Hippocampal formation (tissue), 2 donors: Measurements from ENCODE around the gene CDH22.

Experiments used
- DNase-seq, 2 donors: peaks; one replicate each; lab custom pipeline; 2025; lab: John Stamatoyannopoulos, UW

Gene CDH22

GRCh38 chr20:46242390-46242789 is 65.9 kb downstream of the CDH22 start:
- no peak for DNase-seq

- DNase-seq: no peak
Measured at GRCh38 chr20:46240881-46241280, 67.4 kb downstream of the CDH22 start.

- DNase-seq: no peak
Measured at GRCh38 chr20:46240065-46240464, 68.2 kb downstream of the CDH22 start.

GRCh38 chr20:46237736-46238135 is 70.6 kb downstream of the CDH22 start:
- no peak for DNase-seq

DNA sequence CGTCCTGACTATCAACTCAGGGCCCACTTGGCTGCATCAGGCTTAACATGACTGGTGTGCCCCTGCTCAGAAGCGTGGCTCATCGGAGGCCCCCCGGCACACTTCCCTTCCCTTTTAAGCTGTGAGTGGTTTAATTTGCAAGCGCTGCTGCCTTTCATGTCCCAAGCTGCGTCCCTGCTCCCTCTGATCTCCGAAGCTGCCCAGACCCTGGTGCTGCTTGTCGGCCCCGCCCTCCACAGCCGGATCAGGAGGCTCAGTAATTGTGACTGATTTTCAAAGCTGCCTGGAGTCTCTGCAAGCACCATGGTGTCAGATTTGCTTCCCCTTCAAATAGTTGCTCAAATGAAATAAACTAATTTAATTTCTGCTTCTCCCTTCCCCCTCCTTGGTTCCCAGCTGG is 71.1 kb downstream of the CDH22 start:
- DNase-seq: no peak

- DNase-seq: no peak
Measured at GRCh38 chr20:46235077-46235476, 73.2 kb downstream of the CDH22 start.

GRCh38 chr20:46233701-46234100 is 74.6 kb downstream of the CDH22 start:
- no peak for DNase-seq

DNA sequence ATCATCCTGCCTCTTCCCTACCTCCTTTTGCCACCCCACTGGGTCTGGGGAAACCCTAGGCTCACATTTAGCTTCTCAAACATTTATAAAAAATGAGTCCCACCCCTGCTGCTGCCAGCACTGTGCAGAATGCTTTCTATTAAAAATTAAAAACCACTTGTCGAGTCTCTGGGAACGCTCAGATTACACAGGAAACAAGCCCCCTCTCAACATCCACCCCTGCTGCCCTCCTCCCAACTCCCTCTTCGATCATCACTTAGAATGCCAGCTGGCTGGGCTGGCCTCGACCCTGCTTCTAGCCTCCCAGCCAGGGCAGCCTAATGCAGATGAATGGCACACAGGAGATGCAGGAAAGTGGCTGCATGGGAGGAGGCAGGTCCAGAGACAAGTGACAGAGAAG is 75.8 kb downstream of the CDH22 start:
- no peak for DNase-seq

DNA sequence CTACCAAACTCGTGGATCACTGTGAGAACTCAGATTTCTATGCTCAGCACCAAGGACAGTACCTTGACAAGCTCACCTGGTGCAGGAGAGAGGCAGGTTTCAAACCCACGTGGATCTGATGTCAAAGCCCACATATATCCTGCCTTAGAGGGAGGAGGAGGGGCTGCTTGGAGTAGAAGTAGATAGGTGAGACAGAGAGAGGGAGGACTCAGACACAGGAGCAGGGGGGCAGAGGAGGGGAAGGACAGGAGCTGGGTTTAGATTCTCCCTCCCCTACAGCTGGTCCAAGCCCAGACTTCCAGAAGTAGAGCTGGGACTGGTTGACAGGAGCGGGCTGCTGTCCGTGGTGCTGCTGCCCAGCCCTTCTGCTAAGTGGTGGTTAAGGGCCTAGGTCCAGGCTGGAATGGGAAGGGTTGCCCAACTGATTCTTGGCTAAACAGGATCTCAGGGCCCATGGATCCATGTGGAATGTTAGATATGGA is 77.5 kb downstream of the CDH22 start:
- DNase-seq: no peak

DNA sequence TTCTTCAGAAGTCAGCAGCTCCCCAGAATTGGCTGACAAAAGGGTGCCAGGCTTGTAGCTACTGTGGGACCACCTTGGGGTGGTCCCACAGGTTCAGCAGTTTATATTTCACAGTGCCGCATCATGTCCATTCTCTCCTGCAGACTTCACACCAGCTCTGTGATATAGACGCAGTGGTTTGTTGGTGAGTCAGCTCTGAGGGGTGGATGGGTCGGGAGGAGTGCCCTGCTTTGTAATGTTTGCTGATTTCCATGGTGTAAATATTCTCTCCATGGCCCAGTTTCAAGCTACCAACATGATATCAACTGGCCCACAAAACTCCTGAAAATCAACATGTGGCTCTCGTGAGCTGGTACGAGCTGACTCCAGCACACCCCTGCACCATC is 78.2 kb downstream of the CDH22 start:
- no peak for DNase-seq

- no peak for DNase-seq
Measured at GRCh38 chr20:46229478-46230105, 78.7 kb downstream of the CDH22 start.

DNA sequence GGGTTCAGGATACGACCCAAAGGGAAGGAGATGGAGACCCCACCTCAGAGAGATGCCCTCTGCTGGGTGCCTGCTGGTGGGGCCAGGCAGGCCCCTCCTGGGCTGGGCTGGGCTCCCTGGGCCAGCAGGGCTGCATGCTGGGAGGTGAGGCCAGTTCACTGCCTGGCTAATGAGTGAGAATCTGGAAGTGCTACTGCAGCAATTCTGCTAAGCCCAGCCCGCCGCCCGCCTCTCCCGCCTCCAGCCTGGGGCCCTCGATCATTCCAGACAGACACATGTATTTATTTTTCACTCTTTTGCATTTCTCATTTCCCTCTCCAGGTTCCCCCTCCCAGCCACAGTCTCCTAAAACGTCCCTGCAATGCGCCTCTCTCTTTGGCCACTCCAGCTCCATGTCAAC is 79.6 kb downstream of the CDH22 start:
- no peak for DNase-seq

DNA sequence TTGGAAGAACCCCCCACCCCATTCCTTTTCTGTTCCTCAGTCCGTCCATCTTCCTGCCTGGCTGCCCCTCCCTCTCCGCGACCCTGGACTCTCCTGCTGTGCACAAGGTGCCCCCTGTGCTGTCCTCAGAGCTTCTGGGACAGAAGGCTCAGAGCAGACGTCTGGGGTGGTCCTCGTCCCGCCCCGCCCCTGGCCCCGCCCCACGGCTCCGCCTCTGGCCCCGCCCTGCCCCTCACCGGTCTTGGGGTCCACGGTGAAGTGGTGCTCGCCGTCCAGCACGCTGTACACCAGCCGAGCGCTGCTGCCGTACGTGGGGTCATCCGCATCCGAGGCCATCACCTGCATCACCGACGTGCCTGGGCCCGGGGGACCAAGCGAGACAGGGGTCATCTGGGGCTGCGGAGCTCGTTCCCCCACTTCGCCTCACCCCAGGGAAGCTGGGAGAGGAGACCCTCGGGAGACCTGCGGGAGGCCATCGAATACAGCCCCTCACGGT is 81.0 kb downstream of the CDH22 start:
- DNase-seq: no peak

DNA sequence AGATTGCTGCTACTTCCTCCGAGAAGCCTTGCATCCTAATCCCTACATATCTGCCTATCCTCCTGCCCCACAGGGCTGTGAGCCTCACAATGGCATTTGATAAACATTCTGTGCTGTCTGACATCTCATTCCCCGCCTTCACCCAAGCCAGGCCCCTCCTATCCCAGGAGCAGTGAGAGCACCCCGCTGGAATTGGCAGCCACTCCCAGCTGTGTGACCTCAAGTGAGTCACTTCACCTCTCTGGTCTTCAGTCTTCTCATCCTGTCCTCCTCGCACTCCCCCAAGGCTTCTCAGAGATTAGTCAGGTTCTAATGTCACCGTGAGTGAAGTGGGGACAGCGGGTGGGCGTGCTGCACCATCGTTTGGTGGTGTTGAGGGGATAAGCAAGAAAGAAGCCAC is 81.7 kb downstream of the CDH22 start:
- no peak for DNase-seq

DNA sequence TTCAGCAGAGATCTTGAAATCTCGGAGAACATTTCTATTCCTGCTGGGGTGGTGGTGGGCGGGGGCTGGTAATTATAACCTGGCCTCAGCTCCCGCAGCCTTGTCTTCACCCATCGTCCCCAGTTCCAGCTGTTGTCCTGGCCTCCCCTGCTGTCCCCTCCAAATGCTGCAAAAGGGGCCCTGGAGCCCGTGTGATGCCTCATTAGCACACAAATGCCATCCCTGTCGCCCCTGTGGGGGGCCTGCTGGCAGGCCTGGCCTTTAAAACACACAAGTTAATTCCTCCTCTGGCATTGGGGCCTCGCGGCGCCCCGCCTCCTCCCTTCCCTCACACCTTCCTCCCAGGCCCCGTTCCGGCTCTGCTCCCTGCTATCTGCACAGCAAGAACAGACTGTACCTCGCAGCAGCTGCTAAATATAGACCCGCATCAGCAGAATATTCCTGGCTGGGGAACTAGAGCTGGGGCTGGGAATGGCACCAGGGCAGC is 85.7 kb downstream of the CDH22 start:
- peak in 1 of 2 donors; percentile 18 for DNase-seq

DNA sequence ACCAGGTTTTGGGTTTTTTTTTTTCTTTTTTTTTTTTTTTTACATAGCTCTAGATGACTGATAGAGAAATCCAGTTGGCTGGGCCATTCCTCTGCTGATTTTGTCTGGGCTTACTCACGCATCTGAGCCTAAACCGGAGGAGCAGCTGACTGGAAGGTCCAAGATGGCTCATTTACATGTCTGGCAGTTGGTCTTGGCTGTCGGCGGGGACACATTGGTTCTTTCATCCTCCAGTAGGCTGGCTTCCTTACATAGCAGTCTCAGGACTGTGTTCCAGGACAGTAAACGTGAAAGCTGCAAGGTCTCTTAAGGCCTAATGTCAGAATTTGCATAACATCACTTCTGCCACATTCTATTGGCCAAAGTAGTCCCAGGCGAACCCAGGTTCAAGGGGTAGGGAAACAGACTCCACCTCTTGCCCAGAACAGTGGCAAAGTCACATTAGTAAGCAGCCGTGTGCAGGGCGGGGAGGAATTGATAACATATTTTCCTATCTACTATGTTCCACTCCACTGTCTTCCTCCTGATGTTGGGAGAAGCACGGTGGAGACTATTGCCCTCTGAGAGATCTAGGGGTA is 87.0 kb downstream of the CDH22 start:
- peak in 1 of 2 donors; percentile 47 for DNase-seq

GRCh38 chr20:46220455-46221207 is 87.7 kb downstream of the CDH22 start:
- peak in 1 of 2 donors; percentile 24 for DNase-seq

DNA sequence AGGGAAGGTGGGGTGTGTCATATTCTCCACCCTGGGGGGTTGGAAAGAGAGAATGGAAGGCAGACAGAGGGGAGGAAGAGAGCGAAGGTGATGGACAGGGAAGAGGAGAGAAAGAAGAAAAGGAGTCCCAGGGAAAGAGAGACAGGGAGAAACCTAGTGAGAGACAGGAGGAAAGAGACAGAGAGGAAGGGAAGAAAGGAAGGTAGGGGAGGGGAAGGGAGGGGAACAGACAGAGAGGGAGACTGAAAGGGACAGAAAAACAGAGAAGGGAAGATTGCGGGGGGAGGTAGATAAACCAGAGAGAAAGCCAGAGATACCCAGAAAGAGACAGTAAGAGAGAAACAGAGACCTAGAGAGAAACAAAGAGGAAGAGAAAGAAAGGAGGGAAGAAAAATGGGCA is 88.4 kb downstream of the CDH22 start:
- no peak for DNase-seq

GRCh38 chr20:46219190-46219589 is 89.1 kb downstream of the CDH22 start:
- DNase-seq: no peak

DNA sequence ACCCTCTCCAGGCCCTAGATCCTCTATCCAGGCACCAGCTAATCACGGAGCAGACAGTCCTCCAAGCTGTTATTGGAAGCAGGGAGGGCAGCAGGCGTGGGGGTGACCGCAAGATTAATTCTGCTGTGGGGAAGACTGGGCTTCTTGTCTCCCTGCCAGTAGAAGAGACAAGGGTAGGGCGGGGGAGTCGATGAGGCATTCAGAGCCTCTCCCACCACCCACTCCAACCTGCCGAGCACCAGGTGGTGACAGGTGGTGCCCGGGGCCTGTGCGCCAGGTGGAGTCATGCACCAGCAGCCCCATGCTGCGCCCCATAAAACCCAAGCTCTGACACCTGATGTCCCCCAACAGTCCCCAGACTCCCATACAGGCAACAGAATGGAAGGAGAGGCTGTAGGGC is 89.6 kb downstream of the CDH22 start:
- no peak for DNase-seq

GRCh38 chr20:46217583-46217982 is 90.7 kb downstream of the CDH22 start:
- DNase-seq: no peak

- DNase-seq: no peak
Measured at GRCh38 chr20:46216770-46217464, 91.4 kb downstream of the CDH22 start.
